ENCODE data around the gene TPI1. TPM values are rescaled to one million over a fixed set of nuclear protein-coding genes. Genes with fewer than 3 reads are reported as not detected.

The TPI1 gene
- total RNA-seq (2022; extraction: Qiagen RNA extraction; ENCODE audit: low read depth) = 1,427 to 1,634 TPM (median 1,600 TPM) in 5 replicates

DNA sequence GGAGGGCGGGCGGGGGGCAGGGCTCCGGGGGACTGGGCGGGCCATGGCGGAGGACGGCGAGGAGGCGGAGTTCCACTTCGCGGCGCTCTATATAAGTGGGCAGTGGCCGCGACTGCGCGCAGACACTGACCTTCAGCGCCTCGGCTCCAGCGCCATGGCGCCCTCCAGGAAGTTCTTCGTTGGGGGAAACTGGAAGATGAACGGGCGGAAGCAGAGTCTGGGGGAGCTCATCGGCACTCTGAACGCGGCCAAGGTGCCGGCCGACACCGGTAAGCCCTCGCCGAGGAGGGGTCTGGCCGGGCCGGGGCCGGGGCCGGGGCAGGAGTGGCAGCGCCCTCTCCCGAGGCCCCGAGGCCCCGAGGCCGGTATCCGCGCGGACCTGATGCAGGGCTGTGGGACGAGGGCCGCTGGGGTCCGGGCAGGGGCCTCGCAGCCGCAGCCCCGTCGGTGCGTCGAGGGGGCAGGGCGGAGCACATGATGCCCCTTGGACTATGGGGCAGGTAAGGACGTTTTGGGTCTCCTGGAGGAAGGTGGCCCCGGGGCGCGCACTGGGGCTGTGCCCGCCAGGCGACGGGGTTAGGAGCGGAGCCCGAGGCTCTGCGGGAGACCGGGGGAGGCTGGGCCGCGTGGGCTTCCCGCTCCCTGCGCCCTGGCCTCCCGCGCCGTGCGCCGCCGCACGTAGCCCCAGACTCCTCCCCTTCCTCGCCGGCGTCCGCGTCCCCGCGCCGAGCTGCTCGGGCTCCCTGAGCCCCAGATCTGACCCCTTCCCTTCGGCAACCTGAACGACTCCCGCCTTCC is at the start of gene TPI1:
Gene TPI1 (plus strand): TSS at position 119 of the 798 bp plus-strand sequence. CDS start 36 bp downstream, at position 155.

DNA sequence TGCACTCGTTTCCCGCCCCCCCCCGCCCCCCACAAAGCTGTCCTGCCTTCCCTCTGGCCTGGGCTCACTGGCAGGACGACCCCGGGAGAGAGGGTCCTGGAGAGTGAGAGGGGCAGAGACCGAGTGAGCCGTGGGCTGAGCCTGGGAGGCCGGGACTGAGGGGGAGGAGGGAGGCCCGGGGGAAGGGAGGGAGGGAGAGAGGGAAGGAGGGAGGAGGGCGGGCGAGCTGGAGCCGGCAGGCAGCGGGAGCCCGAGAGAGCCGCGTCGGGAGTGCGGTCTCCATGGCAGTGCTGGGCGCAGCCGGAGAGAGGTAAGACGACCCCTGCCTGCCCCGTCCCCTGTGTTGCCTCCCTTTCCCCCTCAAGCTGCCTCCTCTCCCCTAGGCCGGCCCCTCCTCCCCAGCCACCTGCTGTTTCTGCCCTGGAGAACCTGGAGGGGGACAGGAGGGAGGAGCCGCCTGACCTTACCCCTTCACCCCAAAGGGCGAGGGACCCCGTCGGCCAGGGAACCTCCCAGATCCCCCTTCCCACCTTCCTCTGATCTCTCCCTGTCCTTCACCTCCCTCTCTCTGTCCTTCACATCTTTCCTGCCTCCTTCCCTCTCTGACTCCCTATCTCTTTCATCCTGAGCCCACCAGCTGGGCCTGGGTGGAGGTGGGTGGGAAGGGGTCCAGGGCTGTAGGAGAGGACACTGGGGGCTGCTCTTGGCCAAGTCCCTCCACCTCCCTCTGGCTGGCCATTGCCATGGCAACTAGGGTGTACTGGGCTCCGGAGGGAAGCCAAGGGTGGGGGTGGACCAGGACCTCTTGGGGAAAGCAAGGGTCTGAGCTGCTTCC is 45.5 kb upstream of the TPI1 start, which contains the start of gene GPR162:
Gene GPR162 (plus strand): TSS at position 231 of the 835 bp plus-strand sequence. CDS start 2,078 bp downstream, outside the sequence.

DNA sequence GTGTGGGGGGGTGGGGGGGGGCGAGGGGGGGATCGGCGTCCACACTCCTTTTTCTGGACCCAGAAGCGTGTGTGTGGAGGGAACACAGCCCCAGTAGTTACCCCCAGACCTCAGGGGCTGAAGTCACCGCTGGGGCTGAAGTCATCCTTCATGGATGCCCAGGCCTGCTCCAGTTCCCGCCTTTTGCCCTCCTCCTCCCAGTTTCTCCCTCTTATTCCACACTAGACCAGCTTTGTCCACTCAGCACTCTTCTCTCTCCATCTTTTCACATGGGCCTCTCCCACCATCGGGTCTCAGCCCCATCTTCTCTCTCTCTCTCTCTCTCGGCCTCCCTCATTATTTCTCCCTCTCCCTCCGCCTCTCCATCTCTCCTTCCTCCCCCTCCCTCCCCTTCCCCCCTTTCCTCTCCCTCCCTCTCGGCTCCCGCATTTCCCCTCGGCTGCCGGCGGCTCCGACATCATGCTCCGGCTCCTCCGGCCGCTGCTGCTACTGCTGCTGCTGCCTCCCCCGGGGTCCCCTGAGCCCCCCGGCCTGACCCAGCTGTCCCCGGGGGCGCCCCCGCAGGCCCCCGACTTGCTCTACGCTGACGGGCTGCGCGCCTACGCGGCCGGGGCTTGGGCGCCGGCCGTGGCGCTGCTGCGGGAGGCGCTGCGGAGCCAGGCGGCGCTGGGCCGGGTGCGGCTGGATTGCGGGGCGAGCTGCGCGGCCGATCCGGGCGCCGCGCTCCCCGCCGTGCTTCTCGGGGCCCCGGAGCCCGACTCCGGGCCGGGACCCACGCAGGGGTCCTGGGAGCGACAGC is 39.1 kb upstream of the TPI1 start, which contains the start of gene P3H3:
Gene P3H3 (plus strand): TSS at position 426 of the 799 bp plus-strand sequence. CDS start 34 bp downstream, at position 460.

DNA sequence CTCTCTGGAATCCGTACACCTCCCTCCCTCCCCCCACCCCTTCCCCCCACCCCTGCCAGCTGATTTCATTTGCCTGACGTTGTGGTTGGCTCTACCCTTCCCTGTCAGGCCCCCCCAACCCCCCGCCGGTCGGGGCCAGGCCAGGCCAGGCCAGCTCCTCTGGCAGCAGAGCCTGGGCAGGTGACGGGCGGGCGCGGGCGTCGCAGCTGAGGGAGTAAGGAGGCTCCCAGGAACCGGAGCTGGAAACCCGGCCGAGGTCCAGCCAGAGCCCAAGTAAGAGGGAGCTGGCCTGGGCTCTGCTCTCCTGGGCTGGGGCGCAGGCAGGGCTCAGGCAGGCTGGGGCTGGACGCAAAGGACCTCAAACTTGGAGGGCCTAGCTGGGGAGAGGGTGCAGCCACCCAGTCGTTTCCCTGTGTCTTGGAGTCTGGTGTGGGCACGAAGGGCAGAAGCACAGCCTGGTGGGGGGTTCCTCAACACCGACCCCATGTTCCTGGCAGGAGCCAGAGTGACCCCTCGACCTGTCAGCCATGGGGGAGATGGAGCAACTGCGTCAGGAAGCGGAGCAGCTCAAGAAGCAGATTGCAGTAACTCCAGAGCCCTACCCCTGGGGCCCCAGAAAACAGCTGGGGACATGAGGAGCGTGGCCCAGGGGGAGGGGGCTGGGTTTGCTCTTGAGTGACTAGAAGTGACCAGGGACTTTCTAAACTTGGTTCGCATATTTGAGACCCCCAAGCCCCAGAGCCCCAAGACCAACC is 26.4 kb upstream of the TPI1 start, which contains the start of gene GNB3:
Gene GNB3 (plus strand): TSS at position 165 of the 755 bp plus-strand sequence. CDS start 363 bp downstream, at position 528.

DNA sequence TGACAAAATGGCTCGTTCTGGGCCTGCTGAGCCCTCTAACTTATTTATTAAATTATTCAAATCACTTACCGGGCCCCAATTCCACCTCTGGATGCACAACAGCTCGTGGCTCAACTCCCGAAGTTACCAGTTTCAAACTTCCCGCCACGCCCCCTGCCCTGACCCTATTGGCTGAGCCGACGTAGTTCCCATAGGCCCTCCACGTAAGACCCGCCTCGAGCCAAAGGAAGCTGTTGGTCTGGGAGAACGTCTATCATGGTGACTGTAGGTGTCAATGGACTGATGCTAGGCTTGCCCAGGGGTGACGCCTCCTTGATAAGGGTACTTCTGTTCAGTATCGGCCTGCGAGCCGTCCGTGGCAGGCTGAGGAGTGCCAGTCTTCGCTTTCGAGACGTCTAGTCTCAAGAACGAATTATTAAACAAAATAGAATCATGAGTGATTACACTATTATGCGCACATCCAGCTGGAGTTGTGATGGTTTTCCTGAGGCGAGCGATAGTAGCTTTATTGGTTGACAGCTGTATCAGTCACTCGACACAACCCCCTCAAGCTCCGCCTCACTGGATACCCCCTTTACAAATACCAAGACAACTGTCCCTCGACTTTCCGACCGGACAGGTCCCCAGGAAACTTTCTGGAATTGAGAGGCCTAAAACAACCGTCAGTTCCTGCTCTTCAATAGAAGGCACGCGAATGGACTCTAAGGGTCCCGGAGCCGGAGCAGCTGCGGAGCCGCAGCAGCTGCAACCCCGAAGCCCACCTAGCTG is 16.0 kb upstream of the TPI1 start, which contains the start of gene CDCA3:
Gene CDCA3 (minus strand): TSS at position 134 of the 768 bp plus-strand sequence. CDS start 334 bp downstream, outside the sequence.

DNA sequence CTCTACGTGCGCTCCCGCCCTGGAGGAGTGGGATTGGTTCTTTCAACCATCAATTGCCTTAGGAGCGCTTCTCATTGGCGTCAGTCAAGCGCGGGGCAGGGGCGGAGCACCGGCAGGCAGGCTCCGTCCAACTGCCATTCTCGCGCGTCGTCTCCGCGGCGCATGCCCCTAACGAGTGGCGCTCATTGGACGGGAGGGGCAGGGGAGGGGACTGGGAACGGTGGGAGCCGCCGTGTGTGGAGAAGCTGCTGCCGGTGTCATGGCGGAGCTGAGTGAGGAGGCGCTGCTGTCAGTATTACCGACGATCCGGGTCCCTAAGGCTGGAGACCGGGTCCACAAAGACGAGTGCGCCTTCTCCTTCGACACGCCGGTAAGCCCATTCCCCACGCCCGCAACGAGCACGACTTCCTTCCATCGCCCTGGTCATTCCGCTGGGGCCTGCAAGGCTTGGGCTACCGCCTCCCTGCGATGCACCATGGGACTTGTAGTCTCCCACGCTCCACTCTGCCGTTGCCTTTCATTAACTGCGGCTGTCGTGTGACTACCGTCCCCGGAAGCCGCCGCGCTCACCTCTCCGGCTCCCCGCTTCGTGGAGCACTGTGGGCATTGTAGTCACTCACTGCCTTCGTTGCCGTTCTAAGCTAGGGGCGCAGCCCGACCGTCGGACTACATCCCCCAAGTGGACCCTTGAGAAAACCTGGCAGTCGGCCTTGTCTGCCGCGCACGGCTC is 15.2 kb upstream of the TPI1 start, which contains the start of gene USP5:
Gene USP5 (plus strand): TSS at position 230 of the 730 bp plus-strand sequence. CDS start 30 bp downstream, at position 260.

DNA sequence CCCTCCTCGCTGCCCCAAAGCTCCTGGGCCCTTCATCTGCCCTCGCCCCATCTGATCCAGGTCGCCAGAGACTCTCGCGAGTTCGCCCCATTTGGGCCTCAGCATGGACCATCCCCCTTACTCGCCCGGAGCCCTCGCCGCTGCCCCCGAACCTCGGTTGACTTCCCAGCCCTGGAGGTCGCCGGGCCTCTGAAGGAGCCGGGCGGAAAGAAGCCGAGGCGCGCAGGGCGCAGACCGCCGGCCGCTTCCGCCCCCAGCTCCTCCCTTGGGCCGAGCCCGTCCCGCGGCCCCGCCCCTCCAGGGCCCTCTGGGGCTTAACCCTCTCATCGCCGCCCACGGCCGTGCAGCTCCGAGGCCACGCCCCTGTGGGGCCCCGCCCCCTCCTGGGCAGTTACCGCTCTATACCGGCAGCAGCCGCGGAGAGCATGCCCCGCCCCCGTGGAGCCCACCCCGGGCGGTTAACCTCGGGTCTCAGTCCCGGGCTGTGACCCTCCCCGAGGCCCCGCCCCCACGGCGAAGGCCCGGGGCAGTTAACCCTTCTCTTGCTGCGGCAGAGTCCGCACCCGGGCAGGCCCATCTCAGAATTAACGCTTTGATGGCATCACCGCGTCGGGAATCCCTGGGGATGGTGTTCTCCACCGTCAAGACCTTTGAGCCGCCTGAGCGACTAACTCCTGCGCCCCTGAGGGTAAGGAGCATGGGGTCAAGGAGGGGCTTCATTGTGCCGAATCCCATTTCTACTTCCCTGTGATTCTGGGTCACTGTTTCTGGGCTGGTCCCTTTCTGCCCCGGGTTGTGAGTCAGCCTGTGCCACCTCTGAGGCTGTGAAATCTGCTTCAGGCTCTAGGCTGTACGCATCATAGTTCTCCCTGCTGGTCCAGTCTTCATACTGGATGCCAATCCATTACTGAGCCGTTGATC is 6.0 kb downstream of the TPI1 start, which contains the start of gene SPSB2:
Gene SPSB2 (minus strand): TSS at position 210 of the 921 bp plus-strand sequence. CDS start 402 bp downstream, outside the sequence.

DNA sequence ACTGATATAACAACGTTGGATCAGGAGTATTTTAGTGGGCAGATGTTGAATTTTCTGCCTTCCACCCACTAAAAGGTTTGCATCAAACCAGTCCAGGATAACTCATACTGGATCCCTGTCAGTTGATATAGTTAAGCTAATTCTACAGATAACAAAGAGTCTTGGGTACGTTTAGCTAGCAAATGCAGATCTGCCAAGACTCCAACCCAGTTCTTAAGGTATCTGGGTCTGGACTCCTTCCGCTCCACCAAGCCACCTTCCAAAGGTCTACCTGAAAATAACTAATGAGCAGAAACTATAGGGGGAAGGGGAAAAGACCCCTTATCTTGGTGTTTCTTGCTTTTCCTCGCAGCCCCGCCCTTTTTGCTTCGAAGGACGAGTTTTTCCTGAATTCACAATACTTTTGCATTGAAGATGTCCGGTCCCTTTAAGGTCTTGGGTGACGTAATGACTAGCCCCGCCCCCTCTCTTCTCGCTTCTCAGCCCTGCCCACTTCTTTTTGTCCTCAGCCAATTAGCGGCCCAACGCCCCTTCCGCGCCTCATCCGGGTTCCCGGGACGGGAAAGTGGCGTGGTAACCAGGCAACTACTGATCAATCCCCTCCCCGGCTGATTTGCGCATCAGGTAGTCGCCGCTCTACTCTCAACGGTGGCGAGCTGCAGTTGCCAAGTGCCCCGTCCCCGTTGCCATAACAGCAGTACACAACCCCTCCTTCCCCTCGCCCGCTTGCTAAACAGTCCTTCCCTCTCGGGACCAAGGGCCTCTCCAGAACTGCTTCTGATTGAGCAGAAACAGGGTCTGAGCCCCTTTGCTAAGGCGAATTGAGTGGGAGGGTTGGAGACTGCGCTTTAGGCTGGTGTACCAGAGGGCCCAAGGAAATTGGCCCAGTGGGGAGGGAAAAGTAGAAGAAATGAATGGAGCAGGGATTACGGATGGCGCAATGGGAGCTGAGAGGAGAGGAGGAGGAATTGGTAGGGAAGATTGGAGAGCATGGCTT is 37.2 kb downstream of the TPI1 start, which contains the start of gene LRRC23:
Gene LRRC23 (plus strand): TSS at position 543 of the 997 bp plus-strand sequence. CDS start 812 bp downstream, outside the sequence.

DNA sequence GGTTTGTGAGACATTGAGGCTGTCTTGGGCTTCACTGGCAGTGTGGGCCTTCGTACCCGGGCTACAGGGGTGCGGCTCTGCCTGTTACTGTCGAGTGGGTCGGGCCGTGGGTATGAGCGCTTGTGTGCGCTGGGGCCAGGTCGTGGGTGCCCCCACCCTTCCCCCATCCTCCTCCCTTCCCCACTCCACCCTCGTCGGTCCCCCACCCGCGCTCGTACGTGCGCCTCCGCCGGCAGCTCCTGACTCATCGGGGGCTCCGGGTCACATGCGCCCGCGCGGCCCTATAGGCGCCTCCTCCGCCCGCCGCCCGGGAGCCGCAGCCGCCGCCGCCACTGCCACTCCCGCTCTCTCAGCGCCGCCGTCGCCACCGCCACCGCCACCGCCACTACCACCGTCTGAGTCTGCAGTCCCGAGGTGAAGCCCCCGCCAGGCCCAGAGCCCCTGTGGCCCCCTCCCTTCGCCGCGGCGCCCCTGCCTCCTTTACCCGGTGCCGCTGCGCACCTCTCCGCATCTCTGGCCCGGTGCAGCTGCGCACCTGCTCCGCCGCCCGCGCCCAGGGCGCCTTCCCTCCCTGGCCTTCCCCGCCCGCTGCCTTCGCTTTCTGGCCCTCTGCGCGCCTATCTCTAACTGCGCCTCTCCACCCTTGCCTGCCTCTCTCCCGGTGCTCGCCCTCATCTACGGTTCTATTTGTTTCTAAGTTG is 47.1 kb downstream of the TPI1 start, which contains the start of gene ENO2:
Gene ENO2 (plus strand): TSS at position 335 of the 701 bp plus-strand sequence. CDS start 1,253 bp downstream, outside the sequence.

Other genes with a start within 250 kb of the TPI1 start
- gene LPAR5, start 231.6 kb upstream of the TPI1 start, total RNA-seq (2022; extraction: Qiagen RNA extraction; ENCODE audit: low read depth) = 0.30 to 0.91 TPM (median 0.50 TPM) in 5 replicates
- 0.21 to 0.39 TPM (median 0.30 TPM) in 4 of 5 replicates, not detected in the other for gene ACRBP, start 220.1 kb upstream of the TPI1 start, total RNA-seq (2022; extraction: Qiagen RNA extraction; ENCODE audit: low read depth)
- 13.4 to 17.6 TPM (median 16.0 TPM) in 5 replicates for gene ING4, start 204.4 kb upstream of the TPI1 start, total RNA-seq (2022; extraction: Qiagen RNA extraction; ENCODE audit: low read depth)
- gene ZNF384, start 178.2 kb upstream of the TPI1 start, total RNA-seq (2022; extraction: Qiagen RNA extraction; ENCODE audit: low read depth) = 52.6 to 62.9 TPM (median 62.6 TPM) in 5 replicates
- gene PIANP, start 166.7 kb upstream of the TPI1 start, total RNA-seq (2022; extraction: Qiagen RNA extraction; ENCODE audit: low read depth) = 0.51 to 1.1 TPM (median 0.81 TPM) in 5 replicates
- gene COPS7A, start 143.5 kb upstream of the TPI1 start, total RNA-seq (2022; extraction: Qiagen RNA extraction; ENCODE audit: low read depth) = 45.2 to 57.8 TPM (median 55.4 TPM) in 5 replicates
- gene MLF2, start 114.4 kb upstream of the TPI1 start, total RNA-seq (2022; extraction: Qiagen RNA extraction; ENCODE audit: low read depth) = 260 to 330 TPM (median 311 TPM) in 5 replicates
- gene PTMS, start 101.2 kb upstream of the TPI1 start, total RNA-seq (2022; extraction: Qiagen RNA extraction; ENCODE audit: low read depth) = 655 to 1,143 TPM (median 965 TPM) in 5 replicates
- 0.69 to 1.6 TPM (median 1.3 TPM) in 5 replicates for gene LAG3, start 95.0 kb upstream of the TPI1 start, total RNA-seq (2022; extraction: Qiagen RNA extraction; ENCODE audit: low read depth)
- not detected in 5 replicates for gene CD4, start 78.0 kb upstream of the TPI1 start, total RNA-seq (2022; extraction: Qiagen RNA extraction; ENCODE audit: low read depth)
- 0.22 to 1.1 TPM (median 0.49 TPM) in 5 replicates for gene GPR162, start 45.7 kb upstream of the TPI1 start, total RNA-seq (2022; extraction: Qiagen RNA extraction; ENCODE audit: low read depth)
- gene P3H3, start 39.1 kb upstream of the TPI1 start, total RNA-seq (2022; extraction: Qiagen RNA extraction; ENCODE audit: low read depth) = 20.6 to 31.4 TPM (median 26.1 TPM) in 5 replicates
- gene GNB3, start 26.6 kb upstream of the TPI1 start, total RNA-seq (2022; extraction: Qiagen RNA extraction; ENCODE audit: low read depth) = 1.0 to 3.0 TPM (median 1.9 TPM) in 5 replicates
- 77.3 to 87.9 TPM (median 81.9 TPM) in 5 replicates for gene CDCA3, start 16.2 kb upstream of the TPI1 start, total RNA-seq (2022; extraction: Qiagen RNA extraction; ENCODE audit: low read depth)
- 74.4 to 95.2 TPM (median 79.1 TPM) in 5 replicates for gene USP5, start 15.4 kb upstream of the TPI1 start, total RNA-seq (2022; extraction: Qiagen RNA extraction; ENCODE audit: low read depth)
- 15.4 to 25.5 TPM (median 22.8 TPM) in 5 replicates for gene SPSB2, start 5.8 kb downstream of the TPI1 start, total RNA-seq (2022; extraction: Qiagen RNA extraction; ENCODE audit: low read depth)
- gene LRRC23, start 37.3 kb downstream of the TPI1 start, total RNA-seq (2022; extraction: Qiagen RNA extraction; ENCODE audit: low read depth) = 16.6 to 19.4 TPM (median 18.2 TPM) in 5 replicates
- gene ENO2, start 47.0 kb downstream of the TPI1 start, total RNA-seq (2022; extraction: Qiagen RNA extraction; ENCODE audit: low read depth) = 36.1 to 43.9 TPM (median 38.6 TPM) in 5 replicates
- 46.3 to 79.4 TPM (median 70.1 TPM) in 5 replicates for gene ATN1, start 60.4 kb downstream of the TPI1 start, total RNA-seq (2022; extraction: Qiagen RNA extraction; ENCODE audit: low read depth)
- gene RNU7-1, start 76.3 kb downstream of the TPI1 start, total RNA-seq (2022; extraction: Qiagen RNA extraction; ENCODE audit: low read depth) = not detected in 5 replicates
- gene C12orf57, start 76.5 kb downstream of the TPI1 start, total RNA-seq (2022; extraction: Qiagen RNA extraction; ENCODE audit: low read depth) = 259 to 304 TPM (median 287 TPM) in 5 replicates
- 9.5 to 14.0 TPM (median 11.9 TPM) in 5 replicates for gene PTPN6, start 83.8 kb downstream of the TPI1 start, total RNA-seq (2022; extraction: Qiagen RNA extraction; ENCODE audit: low read depth)
- 303 to 358 TPM (median 334 TPM) in 5 replicates for gene PHB2, start 103.1 kb downstream of the TPI1 start, total RNA-seq (2022; extraction: Qiagen RNA extraction; ENCODE audit: low read depth)
- gene EMG1, start 103.4 kb downstream of the TPI1 start, total RNA-seq (2022; extraction: Qiagen RNA extraction; ENCODE audit: low read depth) = 61.3 to 85.1 TPM (median 67.4 TPM) in 5 replicates
- gene LPCAT3, start 150.9 kb downstream of the TPI1 start, total RNA-seq (2022; extraction: Qiagen RNA extraction; ENCODE audit: low read depth) = 33.9 to 38.3 TPM (median 36.4 TPM) in 5 replicates
- gene C1S, start 193.2 kb downstream of the TPI1 start, total RNA-seq (2022; extraction: Qiagen RNA extraction; ENCODE audit: low read depth) = 38.1 to 57.7 TPM (median 45.5 TPM) in 5 replicates
- 25.4 to 46.6 TPM (median 28.4 TPM) in 5 replicates for gene C1R, start 224.9 kb downstream of the TPI1 start, total RNA-seq (2022; extraction: Qiagen RNA extraction; ENCODE audit: low read depth)
- gene C1RL, start 241.7 kb downstream of the TPI1 start, total RNA-seq (2022; extraction: Qiagen RNA extraction; ENCODE audit: low read depth) = 9.8 to 15.2 TPM (median 11.2 TPM) in 5 replicates